22Rv1 (cell line): ENCODE measurements around the gene MAP4K3.
A peak's percentile ranks its signal among the peaks of the same experiment; 100 is the strongest.

Experiments used
- H3K27ac ChIP-seq: fragments of 450-650 bp; 2 replicates; pipeline ENCODE4 v1.5.1; 2017
- CTCF ChIP-seq: fragments of 450-650 bp; IDR thresholded peaks from 2 replicates; pipeline ENCODE4 v1.5.1; 2017; ENCODE audit warnings: mild to moderate bottlenecking
- ZFX ChIP-seq: fragments of 450-650 bp; IDR thresholded peaks from 2 replicates; pipeline ENCODE4 v1.6.1; 2017; ENCODE audit warnings: antibody characterized with exemption, borderline replicate concordance

The MAP4K3 gene

GRCh38 chr2:39445934-39446333 is 8.8 kb upstream of the MAP4K3 start:
- no peak for TF ChIP-seq CTCF
- no peak for TF ChIP-seq ZFX
- no peak overlapping the region for H3K27ac ChIP-seq

- no peak overlapping the region for H3K27ac ChIP-seq
- TF ChIP-seq ZFX (no peak), CTCF (no peak)
Observed at GRCh38 chr2:39443009-39443408, 5.9 kb upstream of the MAP4K3 start.

- peak overlapping the region; percentile 88 for H3K27ac ChIP-seq
- TF ChIP-seq ZFX (no peak), CTCF (no peak)
Observed at GRCh38 chr2:39437522-39438296, 624 bp upstream of the MAP4K3 start.

- TF ChIP-seq CTCF (no peak), ZFX (no peak)
- H3K27ac ChIP-seq: peak overlapping the region; percentile 88
Observed at GRCh38 chr2:39435741-39436591, 1.1 kb downstream of the MAP4K3 start.

GRCh38 chr2:39435234-39435633 is 1.9 kb downstream of the MAP4K3 start:
- H3K27ac ChIP-seq: no peak overlapping the region
- TF ChIP-seq ZFX (no peak), CTCF (no peak)

- TF ChIP-seq CTCF (no peak), ZFX (no peak)
- H3K27ac ChIP-seq: no peak overlapping the region
Observed at GRCh38 chr2:39434233-39434897, 2.7 kb downstream of the MAP4K3 start.
